Astrocyte (in vitro differentiated cells and primary cell): Measurements from ENCODE around the gene MARCHF6. TPM values are rescaled to one million over a fixed set of nuclear protein-coding genes. Genes with fewer than 3 reads are reported as not detected.
"Not testable (repeated sequence)": the region's sequence is repeated elsewhere in the genome, so short reads cannot be mapped to it uniquely, and the experiment has no call there.

Experiments
- DNase-seq: peaks from one replicate; pipeline ENCODE4 v3.0.0-alpha.2; 2010; ENCODE audit warnings: low read depth
- FAIRE-seq: peaks from 2 replicates; lab custom pipeline; 2011; peaks lifted over from hg19 to GRCh38; lab: Jason Lieb, UNC
- H2AFZ ChIP-seq: 2 replicates; pipeline ENCODE4 v1.6.0; 2012; ENCODE audit warnings: low read depth, low read length, inconsistent platforms
- H3K27ac ChIP-seq: 2 replicates; pipeline ENCODE4 v1.5.1; 2011; ENCODE audit warnings: low read depth, low read length, inconsistent platforms
- H3K27me3 ChIP-seq: 2 replicates; pipeline ENCODE4 v1.6.0; 2011; ENCODE audit warnings: low read length, inconsistent platforms; ENCODE audit not compliant: insufficient read depth
- H3K36me3 ChIP-seq: 2 replicates; pipeline ENCODE4 v1.5.1; 2011; ENCODE audit warnings: low read length, inconsistent platforms; ENCODE audit not compliant: insufficient read depth
- H3K4me1 ChIP-seq: 2 replicates; pipeline ENCODE4 v1.5.1; 2011; ENCODE audit warnings: low read length, inconsistent platforms; ENCODE audit not compliant: insufficient read depth
- H3K4me2 ChIP-seq: 2 replicates; pipeline ENCODE4 v1.6.0; 2012; ENCODE audit warnings: low read length, inconsistent platforms
- H3K4me3 ChIP-seq: 2 replicates; pipeline ENCODE4 v1.5.1; 2011; ENCODE audit warnings: low read depth, mild to moderate bottlenecking, low read length, inconsistent platforms; ENCODE audit not compliant: insufficient read depth
- H3K79me2 ChIP-seq: 2 replicates; pipeline ENCODE4 v1.6.0; 2012; ENCODE audit warnings: mild to moderate bottlenecking, low read length, inconsistent platforms; ENCODE audit not compliant: insufficient read depth
- H3K9ac ChIP-seq: 2 replicates; pipeline ENCODE4 v1.6.0; 2012; ENCODE audit warnings: mild to moderate bottlenecking, low read length, inconsistent platforms
- H3K9me3 ChIP-seq: 2 replicates; pipeline ENCODE4 v1.5.1; 2012; ENCODE audit warnings: low read depth, mild to moderate bottlenecking, low read length, inconsistent platforms; ENCODE audit not compliant: insufficient read depth
- H4K20me1 ChIP-seq: 2 replicates; pipeline ENCODE4 v1.6.0; 2012; ENCODE audit warnings: low read length, inconsistent platforms; ENCODE audit not compliant: insufficient read depth
- H3K27ac Mint-ChIP-seq: one replicate; pipeline ENCODE4 v1.8.0; 2021; ENCODE audit warnings: mild to moderate bottlenecking, mixed read lengths; ENCODE audit not compliant: unreplicated experiment
- H3K27me3 Mint-ChIP-seq: one replicate; pipeline ENCODE4 v1.8.0; 2021; ENCODE audit warnings: low read depth, mixed read lengths; ENCODE audit not compliant: unreplicated experiment
- H3K36me3 Mint-ChIP-seq: one replicate; pipeline ENCODE4 v1.8.0; 2021; ENCODE audit warnings: low read depth, mixed read lengths; ENCODE audit not compliant: unreplicated experiment
- H3K4me1 Mint-ChIP-seq: one replicate; pipeline ENCODE4 v1.8.0; 2021; ENCODE audit warnings: low read depth, mixed read lengths; ENCODE audit not compliant: unreplicated experiment
- H3K4me3 Mint-ChIP-seq: one replicate; pipeline ENCODE4 v1.8.0; 2021; ENCODE audit warnings: mild to moderate bottlenecking, moderate library complexity, mixed read lengths; ENCODE audit not compliant: unreplicated experiment
- H3K9me3 Mint-ChIP-seq: one replicate; pipeline ENCODE4 v1.8.0; 2021; ENCODE audit warnings: mild to moderate bottlenecking, mixed read lengths; ENCODE audit not compliant: unreplicated experiment
- CTCF ChIP-seq: IDR thresholded peaks from 2 replicates; pipeline ENCODE4 v1.5.1; 2011; ENCODE audit warnings: low read depth, mild to moderate bottlenecking, inconsistent platforms, low read length, moderate library complexity; ENCODE audit not compliant: insufficient read depth
- EZH2 ChIP-seq: IDR thresholded peaks from 2 replicates; pipeline ENCODE4 v1.6.1; 2012; ENCODE audit warnings: mild to moderate bottlenecking, low read length, inconsistent platforms; ENCODE audit not compliant: insufficient read depth
- total RNA-seq: library from RNA; stranded (reverse); gene quantifications from 2 replicates; pipeline ENCODE4 v1.2.1, GENCODE V29; 2021

MARCHF6 gene
- total RNA-seq, 1 donor from 2014 or later: 139 TPM

DNA sequence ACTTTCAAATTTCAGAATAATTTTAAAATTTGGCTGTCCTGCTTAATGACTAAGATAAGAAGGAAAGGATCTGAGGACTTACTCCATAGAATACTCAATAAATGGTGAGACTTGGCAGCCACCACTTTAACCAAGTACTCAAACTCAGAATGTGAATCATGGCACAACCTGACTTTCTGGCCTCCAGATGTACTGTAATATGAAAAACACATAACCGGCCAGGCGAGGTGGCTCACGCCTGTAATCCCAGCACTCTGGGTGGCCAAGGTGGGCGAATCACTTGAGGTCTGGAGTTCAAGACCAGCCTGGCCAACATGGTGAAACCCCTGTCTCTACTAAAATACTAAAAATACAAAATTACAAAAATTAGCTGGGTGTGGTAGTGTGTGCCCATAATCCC, 10.0 kb upstream of the MARCHF6 start:
- Mint-ChIP-seq H3K9me3 (peaks cover 1% of the 10 kb centered on the region), H3K4me1 (no peaks in the 10 kb centered on the region), H3K36me3 (peaks cover 3% of the 10 kb centered on the region), H3K27ac (no peak overlapping the region), H3K4me3 (no peak overlapping the region), H3K27me3 (peaks cover 4% of the 10 kb centered on the region)
- no peak overlapping the region for H2AFZ ChIP-seq
- H3K9me3 ChIP-seq: no peaks in the 10 kb centered on the region
- no peaks in the 10 kb centered on the region for H3K79me2 ChIP-seq
- H4K20me1 ChIP-seq: no peaks in the 10 kb centered on the region
- H3K27ac ChIP-seq: no peak overlapping the region
- H3K9ac ChIP-seq: no peak overlapping the region
- DNase-seq: no peak
- H3K4me1 ChIP-seq: peaks cover 4% of the 10 kb centered on the region
- H3K36me3 ChIP-seq: no peaks in the 10 kb centered on the region
- no peak overlapping the region for H3K4me3 ChIP-seq
- no peak overlapping the region for H3K4me2 ChIP-seq
- H3K27me3 ChIP-seq: no peaks in the 10 kb centered on the region
- FAIRE-seq: no peak
- no peak for TF ChIP-seq EZH2
- TF ChIP-seq CTCF: no peak

DNA sequence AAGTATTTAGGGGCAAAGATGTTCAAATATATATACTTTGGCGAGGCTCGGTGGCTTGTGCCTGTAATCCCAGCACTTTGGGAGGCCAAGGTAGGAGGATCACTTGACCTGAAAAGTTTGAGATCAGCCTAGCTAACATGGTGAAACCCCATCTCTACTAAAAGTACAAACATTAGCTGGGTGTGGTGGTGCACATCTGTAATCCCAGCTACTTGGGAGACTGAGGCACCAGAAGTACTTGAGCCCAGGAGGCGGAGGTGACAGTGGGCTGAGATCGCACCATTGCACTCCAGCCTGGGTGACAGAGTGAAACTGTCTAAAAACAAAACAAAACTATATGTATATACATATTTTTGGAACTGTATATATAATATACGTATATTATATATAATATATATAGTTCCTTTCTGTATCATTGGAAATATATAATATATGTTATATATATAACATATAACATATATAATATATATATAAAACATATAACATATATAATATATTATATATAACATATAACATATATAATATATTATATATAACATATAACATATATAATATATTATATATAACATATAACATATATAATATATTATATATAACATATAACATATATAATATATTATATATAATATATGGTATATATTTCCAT, 8.9 kb upstream of the MARCHF6 start:
- not testable (repeated sequence) for H3K4me1 ChIP-seq, H4K20me1 ChIP-seq, FAIRE-seq, H3K9me3 Mint-ChIP-seq, H3K36me3 ChIP-seq, H3K4me3 Mint-ChIP-seq, H2AFZ ChIP-seq, H3K4me3 ChIP-seq, H3K36me3 Mint-ChIP-seq, H3K27me3 ChIP-seq, H3K9me3 ChIP-seq, H3K4me2 ChIP-seq, H3K9ac ChIP-seq, H3K4me1 Mint-ChIP-seq, H3K79me2 ChIP-seq, DNase-seq, H3K27me3 Mint-ChIP-seq, H3K27ac ChIP-seq, H3K27ac Mint-ChIP-seq

- H3K27me3 Mint-ChIP-seq: no peaks in the 10 kb centered on the region
- peaks cover 14% of the 10 kb centered on the region for H3K4me1 Mint-ChIP-seq
- Histone ChIP-seq H2AFZ (no peak overlapping the region), H3K79me2 (peaks cover 6% of the 10 kb centered on the region), H3K9ac (no peak overlapping the region), H3K4me2 (no peak overlapping the region), H3K4me3 (no peak overlapping the region), H3K27me3 (no peaks in the 10 kb centered on the region), H3K27ac (no peak overlapping the region), H3K9me3 (no peaks in the 10 kb centered on the region), H3K36me3 (no peaks in the 10 kb centered on the region), H4K20me1 (no peaks in the 10 kb centered on the region), H3K4me1 (peaks cover 19% of the 10 kb centered on the region)
- H3K4me3 Mint-ChIP-seq: no peak overlapping the region
- TF ChIP-seq CTCF (no peak), EZH2 (no peak)
- H3K36me3 Mint-ChIP-seq: no peaks in the 10 kb centered on the region
- FAIRE-seq: no peak
- no peak for DNase-seq
- no peak overlapping the region for H3K27ac Mint-ChIP-seq
- peaks cover 1% of the 10 kb centered on the region for H3K9me3 Mint-ChIP-seq
These were observed 5.2 kb upstream of the MARCHF6 start for GRCh38 chr5:10348258-10348657.
